ENCODE data around the gene LMOD1.

- TF ChIP-seq CTCF (IDR thresholded peaks at IDR 0.05) (no peak), POLR2A (IDR thresholded peaks at IDR 0.05) (no peak)
Measured at GRCh38 chr1:201902198-201902597, 44.1 kb downstream of the LMOD1 start.
